MCF 10A (cell line): Measurements from ENCODE around the gene SCRN3. TPM values are rescaled to one million over a fixed set of nuclear protein-coding genes. Genes with fewer than 3 reads are reported as not detected.
A peak's percentile ranks its signal among the peaks of the same experiment; 100 is the strongest.

Source experiments
- Bru-seq: library from RNA; stranded (reverse); fragments of 400-500 nt; gene quantifications from one replicate; lab custom pipeline; 2021; lab: Mats Ljungman, UMichigan
- BruChase-seq, 2 experiments: library from RNA; stranded (reverse); fragments of 400-500 nt; gene quantifications; one replicate each; lab custom pipeline; 2021; lab: Mats Ljungman, UMichigan
- BruUV-seq: library from RNA; stranded (reverse); fragments of 400-500 nt; replicated peaks from 2 replicates; lab custom pipeline; 2021; lab: Mats Ljungman, UMichigan
- CTCF ChIA-PET: fragments of 300-600 bp; sonication (Branson Sonifier 250); formaldehyde crosslinking; extraction: SDS; loops from one replicate; lab custom pipeline; 2021; ENCODE audit warnings: antibody characterized with exemption, inconsistent platforms; lab: Yijun Ruan, JAX
- POLR2A ChIA-PET: fragments of 300-600, 350-650 bp; sonication (Branson Sonifier 250); formaldehyde crosslinking; extraction: SDS; loops from one replicate; lab custom pipeline; 2020; ENCODE audit warnings: antibody characterized with exemption, inconsistent platforms; lab: Yijun Ruan, JAX
- DNase-seq: peaks from one replicate; pipeline ENCODE4 v3.0.0-alpha.2; 2018; ENCODE audit not compliant: unreplicated experiment
- H3K27ac Mint-ChIP-seq: one replicate; pipeline ENCODE4 v1.8.0; 2022; ENCODE audit warnings: mild to moderate bottlenecking, low read depth, mixed read lengths; ENCODE audit not compliant: unreplicated experiment
- H3K27me3 Mint-ChIP-seq: one replicate; pipeline ENCODE4 v1.8.0; 2022; ENCODE audit warnings: mixed read lengths; ENCODE audit not compliant: insufficient read depth, unreplicated experiment
- H3K36me3 Mint-ChIP-seq: one replicate; pipeline ENCODE4 v1.8.0; 2022; ENCODE audit warnings: mild to moderate bottlenecking, moderate library complexity, mixed read lengths; ENCODE audit not compliant: insufficient read depth, unreplicated experiment
- H3K4me1 Mint-ChIP-seq: one replicate; pipeline ENCODE4 v1.8.0; 2022; ENCODE audit warnings: mixed read lengths; ENCODE audit not compliant: insufficient read depth, unreplicated experiment
- H3K4me3 Mint-ChIP-seq: one replicate; pipeline ENCODE4 v1.8.0; 2022; ENCODE audit warnings: mild to moderate bottlenecking, moderate library complexity, mixed read lengths; ENCODE audit not compliant: unreplicated experiment
- H3K9me3 Mint-ChIP-seq: one replicate; pipeline ENCODE4 v1.8.0; 2022; ENCODE audit warnings: mixed read lengths; ENCODE audit not compliant: unreplicated experiment
- CTCF ChIP-seq: fragments of 200-600 bp; IDR thresholded peaks from one replicate; pipeline ENCODE4 v1.8.0; 2022; ENCODE audit warnings: antibody characterized with exemption, mild to moderate bottlenecking; ENCODE audit not compliant: unreplicated experiment
- intact Hi-C: fragments of 100-400 bp; cut with micrococcal nuclease; formaldehyde crosslinking; loops from 2 replicates; pipeline ENCODE4 v1.14.1; 2022
- long read RNA-seq: library from polyadenylated mRNA; stranded (forward); transcript quantifications from one replicate; pipeline ENCODE4 v2.0.0, GENCODE V29; 2022
- total RNA-seq: library from RNA; stranded (reverse); gene quantifications from 2 replicates; pipeline ENCODE4 v1.2.3, GENCODE V29; 2022

SCRN3 gene
- total RNA-seq (27.3 and 28.2 TPM in 2 replicates), Bru-seq, nascent RNA (percentile 70 among the genes with signal in this experiment), BruChase-seq, experiment 1, labeled RNA remaining after a 6-hour chase (percentile 78 among the genes with signal in this experiment), BruChase-seq, experiment 2, labeled RNA remaining after a 2-hour chase (percentile 77 among the genes with signal in this experiment)
- long read RNA-seq, transcript SCRN3-201 (8 exons, 3,037 nt), result major isoform, 14 of 34 reads
- long read RNA-seq, partial matches to known transcripts, result 5 of 34 reads
- long read RNA-seq, other reads (novel, unspliced or antisense), result 14 of 34 reads

GRCh38 chr2:174395284-174395968 lies at the start of gene SCRN3:
TSS of gene SCRN3 (plus strand) at chr2:174395730. CDS start at chr2:174398284, 2,554 bp downstream.
- peaks cover 5% of the 10 kb centered on the region for H3K9me3 Mint-ChIP-seq
- H3K36me3 Mint-ChIP-seq, result peaks cover 17% of the 10 kb centered on the region
- peak; percentile 78 for DNase-seq
- peak within 1 kb of the TSS; percentile 99 for H3K4me3 Mint-ChIP-seq
- no peak for TF ChIP-seq CTCF
- CTCF ChIA-PET, result interaction anchor here (0.7 to 0.8 kb wide), 2 partner anchors 33 to 1189 kb away, joined by 3 to 4 read pairs; no protein-coding TSS in a partner anchor
- no peaks in the 10 kb centered on the region for H3K27me3 Mint-ChIP-seq
- H3K4me1 Mint-ChIP-seq, result peaks cover 20% of the 10 kb centered on the region
- TSS peak; percentile 66 for BruUV-seq
- intact Hi-C loops, result no loop called here
- peak within 1 kb of the TSS; percentile 99 for H3K27ac Mint-ChIP-seq
- POLR2A ChIA-PET, result interaction anchor here (0.5 to 2.8 kb wide), 16 partner anchors 9 to 1608 kb away, joined by 3 to 22 read pairs (median 4); partner anchors contain the start of genes GPR155 and OLA1

GRCh38 chr2:174350018-174350417 lies 45.5 kb upstream of the SCRN3 start:
- BruUV-seq, result no TSS peak
- Mint-ChIP-seq H3K9me3 (no peaks in the 10 kb centered on the region), H3K27ac (no peak overlapping the region), H3K4me3 (no peak overlapping the region), H3K27me3 (no peaks in the 10 kb centered on the region), H3K36me3 (peaks cover 20% of the 10 kb centered on the region), H3K4me1 (peaks cover 3% of the 10 kb centered on the region)
- POLR2A ChIA-PET, result interaction anchor here (0.5 to 1.5 kb wide), 2 partner anchors 23 to 384 kb away, joined by 3 to 6 read pairs; partner anchors contain the start of gene SP3
- no peak for TF ChIP-seq CTCF
- intact Hi-C loops, result no loop called here
- DNase-seq, result peak; percentile 34
- CTCF ChIA-PET, result interaction anchor here (0.6 to 1.3 kb wide), 5 partner anchors 10 to 947 kb away, joined by 3 to 7 read pairs (median 4); no protein-coding TSS in a partner anchor

GRCh38 chr2:174350593-174351181 lies 44.8 kb upstream of the SCRN3 start:
- H3K36me3 Mint-ChIP-seq, result peaks cover 20% of the 10 kb centered on the region
- no peaks in the 10 kb centered on the region for H3K9me3 Mint-ChIP-seq
- CTCF ChIA-PET, result interaction anchor here (0.6 to 1.3 kb wide), 7 partner anchors 9 to 948 kb away, joined by 3 to 7 read pairs (median 4); no protein-coding TSS in a partner anchor
- H3K4me3 Mint-ChIP-seq, result no peak overlapping the region
- no peaks in the 10 kb centered on the region for H3K27me3 Mint-ChIP-seq
- no peak overlapping the region for H3K27ac Mint-ChIP-seq
- no peaks in the 10 kb centered on the region for H3K4me1 Mint-ChIP-seq
- intact Hi-C loops, result no loop called here
- no peak for DNase-seq
- POLR2A ChIA-PET, result interaction anchor here (0.5 to 1.5 kb wide), 2 partner anchors 22 to 385 kb away, joined by 3 to 6 read pairs; partner anchors contain the start of gene SP3
- no TSS peak for BruUV-seq
- no peak for TF ChIP-seq CTCF
